Measurements from ENCODE around the gene TCP1. TPM values are rescaled to one million over a fixed set of nuclear protein-coding genes. Genes with fewer than 3 reads are reported as not detected.
"Not testable (repeated sequence)": the region's sequence is repeated elsewhere in the genome, so short reads cannot be mapped to it uniquely, and the experiment has no call there.

The TCP1 gene
- total RNA-seq, 2 experiments from 2014 or later, result 212 to 216 TPM

DNA sequence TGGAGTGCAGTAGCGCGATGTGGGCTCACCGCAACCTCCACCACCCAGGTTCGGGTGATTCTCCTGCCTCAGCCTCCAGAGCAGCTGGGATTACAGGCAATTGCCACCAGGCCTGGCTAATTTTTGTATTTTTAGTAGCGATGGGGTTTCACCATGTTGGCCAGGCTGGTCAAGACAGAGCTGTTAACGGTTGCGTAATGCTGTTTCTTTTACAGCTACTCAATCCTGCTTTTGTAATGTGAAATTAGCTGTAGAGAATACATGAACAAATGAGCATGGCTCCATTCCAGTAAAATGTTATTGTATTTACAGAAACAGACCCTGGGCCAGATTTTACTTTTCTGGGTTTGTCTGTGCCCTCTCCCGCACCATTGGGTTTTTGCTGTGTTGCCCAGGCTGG, 12.5 kb upstream of the TCP1 start:
- ATAC-seq (ENCODE audit: poor library complexity) (no peak), DNase-seq (no peak)
- H3K9me3 Mint-ChIP-seq, result no peaks in the 10 kb centered on the region
- Histone ChIP-seq H3K36me3 (ENCODE audit: insufficient read depth, low read length) (peaks cover 32% of the 10 kb centered on the region), H3K27ac (ENCODE audit: low read depth in 1 of 2, low read length in 2 of 2) (no peak overlapping the region), H3K4me1 (ENCODE audit: insufficient read depth, low read length) (no peaks in the 10 kb centered on the region), H3K27me3 (ENCODE audit: control insufficient read depth in 1 of 2, insufficient read depth in 2 of 2, low read length in 2 of 2) (no peaks in the 10 kb centered on the region), H3K4me3 (ENCODE audit: low read length) (no peak overlapping the region), H3K9me3 (ENCODE audit: control insufficient read depth in 1 of 2, insufficient read depth in 1 of 2, low read length in 2 of 2) (no peaks in the 10 kb centered on the region)
- POLR2A ChIA-PET, result no interaction called here
- TF ChIP-seq, protein P1, sequence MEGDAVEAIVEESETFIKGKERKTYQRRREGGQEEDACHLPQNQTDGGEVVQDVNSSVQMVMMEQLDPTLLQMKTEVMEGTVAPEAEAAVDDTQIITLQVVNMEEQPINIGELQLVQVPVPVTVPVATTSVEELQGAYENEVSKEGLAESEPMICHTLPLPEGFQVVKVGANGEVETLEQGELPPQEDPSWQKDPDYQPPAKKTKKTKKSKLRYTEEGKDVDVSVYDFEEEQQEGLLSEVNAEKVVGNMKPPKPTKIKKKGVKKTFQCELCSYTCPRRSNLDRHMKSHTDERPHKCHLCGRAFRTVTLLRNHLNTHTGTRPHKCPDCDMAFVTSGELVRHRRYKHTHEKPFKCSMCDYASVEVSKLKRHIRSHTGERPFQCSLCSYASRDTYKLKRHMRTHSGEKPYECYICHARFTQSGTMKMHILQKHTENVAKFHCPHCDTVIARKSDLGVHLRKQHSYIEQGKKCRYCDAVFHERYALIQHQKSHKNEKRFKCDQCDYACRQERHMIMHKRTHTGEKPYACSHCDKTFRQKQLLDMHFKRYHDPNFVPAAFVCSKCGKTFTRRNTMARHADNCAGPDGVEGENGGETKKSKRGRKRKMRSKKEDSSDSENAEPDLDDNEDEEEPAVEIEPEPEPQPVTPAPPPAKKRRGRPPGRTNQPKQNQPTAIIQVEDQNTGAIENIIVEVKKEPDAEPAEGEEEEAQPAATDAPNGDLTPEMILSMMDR (IDR thresholded peaks at IDR 0.05), result no peak
- no peaks in the 10 kb centered on the region for H3K4me1 Mint-ChIP-seq (ENCODE audit: low read depth)
- H3K27me3 Mint-ChIP-seq, result no peaks in the 10 kb centered on the region
- H3K27ac Mint-ChIP-seq, result no peak overlapping the region
- intact Hi-C loops (cut with DNase I, micrococcal nuclease), result no loop called here
- H3K36me3 Mint-ChIP-seq (ENCODE audit: low read depth), result peaks cover 37% of the 10 kb centered on the region
- CTCF ChIA-PET, result no interaction called here
- H3K4me3 Mint-ChIP-seq, result no peak overlapping the region

DNA sequence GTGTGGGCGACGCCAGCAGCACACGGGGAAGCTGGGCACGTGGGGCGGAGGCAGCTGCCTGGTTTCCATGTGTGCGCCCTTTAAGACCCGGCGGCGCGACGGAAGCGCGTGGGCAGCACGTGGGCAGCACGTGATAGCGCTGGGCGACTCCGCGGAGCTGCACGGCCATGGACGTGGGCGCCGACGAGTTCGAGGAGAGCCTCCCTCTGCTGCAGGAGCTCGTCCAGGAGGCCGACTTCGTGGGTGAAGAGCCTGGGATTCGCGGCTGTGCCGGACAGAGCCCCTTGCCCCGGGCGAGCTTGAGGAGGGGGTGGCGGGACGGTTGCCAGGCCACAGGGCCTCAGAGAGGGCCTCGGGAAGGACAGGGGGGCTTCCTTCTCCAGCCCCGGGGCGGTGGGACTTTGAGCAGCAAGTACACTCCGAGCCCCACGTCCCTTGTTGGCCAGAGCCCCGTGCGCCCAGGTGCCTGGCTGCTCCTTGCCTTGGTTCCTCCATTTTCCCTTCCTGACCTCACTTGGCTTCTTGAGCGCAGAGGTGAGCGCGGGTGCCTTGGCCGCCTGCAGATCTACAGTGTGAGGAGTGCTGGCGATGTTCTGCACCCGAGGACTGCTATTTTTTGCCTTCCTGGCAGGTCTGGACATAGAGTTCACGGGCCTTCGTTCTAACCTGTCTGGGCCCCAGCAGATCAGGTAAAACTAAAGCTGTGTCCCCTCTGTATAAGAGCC, 10.9 kb upstream of the TCP1 start, which contains the start of gene PNLDC1:
Gene PNLDC1, plus strand, starts transcription at position 136 of the 725 bp plus-strand sequence. Its CDS starts 32 bp downstream, at position 168.
- Mint-ChIP-seq H3K27me3 (no peaks in the 10 kb centered on the region), H3K27ac (peak within 1 kb of the TSS; percentile 29), H3K36me3 (ENCODE audit: low read depth) (peaks cover 52% of the 10 kb centered on the region), H3K9me3 (no peaks in the 10 kb centered on the region), H3K4me1 (ENCODE audit: low read depth) (no peaks in the 10 kb centered on the region), H3K4me3 (no peak within 1 kb of the TSS)
- Histone ChIP-seq H3K27ac (ENCODE audit: low read depth in 1 of 2, low read length in 2 of 2) (no peak within 1 kb of the TSS), H3K4me1 (ENCODE audit: insufficient read depth, low read length) (peaks cover 5% of the 10 kb centered on the region), H3K27me3 (ENCODE audit: control insufficient read depth in 1 of 2, insufficient read depth in 2 of 2, low read length in 2 of 2) (no peaks in the 10 kb centered on the region), H3K4me3 (ENCODE audit: low read length) (no peak within 1 kb of the TSS), H3K9me3 (ENCODE audit: control insufficient read depth in 1 of 2, insufficient read depth in 1 of 2, low read length in 2 of 2) (no peaks in the 10 kb centered on the region), H3K36me3 (ENCODE audit: insufficient read depth, low read length) (peaks cover 46% of the 10 kb centered on the region)
- DNase-seq (peak in 1 of 14 experiments; percentile 17), ATAC-seq (ENCODE audit: poor library complexity) (no peak)
- POLR2A ChIA-PET, result no interaction called here
- intact Hi-C loops (cut with DNase I, micrococcal nuclease), result no loop called here
- TF ChIP-seq, protein P1 (IDR thresholded peaks at IDR 0.05), result no peak
- CTCF ChIA-PET, result no interaction called here

DNA sequence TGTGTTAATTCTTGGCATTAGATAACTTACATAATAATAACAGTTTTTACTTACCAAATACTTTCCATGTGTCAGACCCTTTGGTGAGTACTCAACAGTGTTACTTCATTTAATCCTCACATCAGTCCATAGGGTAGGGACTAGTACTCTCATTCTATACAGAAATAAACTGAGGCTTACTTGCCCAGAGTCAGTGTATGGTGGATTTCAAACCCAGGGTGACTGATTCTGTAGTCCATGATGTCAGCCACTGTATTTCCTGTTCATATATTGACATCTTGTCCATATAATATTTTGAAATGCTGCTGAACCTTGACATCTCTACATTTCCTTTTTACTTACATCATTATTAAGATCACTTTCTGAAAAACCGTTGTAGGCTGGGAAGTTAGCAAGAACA, 8.2 kb upstream of the TCP1 start:
- CTCF ChIA-PET, result no interaction called here
- DNase-seq (no peak), ATAC-seq (ENCODE audit: poor library complexity) (no peak)
- no peak overlapping the region for H3K4me3 ChIP-seq (ENCODE audit: low read length)
- no peaks in the 10 kb centered on the region for H3K27me3 ChIP-seq (ENCODE audit: control insufficient read depth in 1 of 2, insufficient read depth in 2 of 2, low read length in 2 of 2)
- Mint-ChIP-seq H3K36me3 (ENCODE audit: low read depth) (peaks cover 80% of the 10 kb centered on the region), H3K4me3 (no peak overlapping the region), H3K9me3 (no peaks in the 10 kb centered on the region), H3K27me3 (no peaks in the 10 kb centered on the region), H3K4me1 (ENCODE audit: low read depth) (peaks cover 15% of the 10 kb centered on the region), H3K27ac (peak overlapping the region; percentile 8)
- TF ChIP-seq, protein P1 (IDR thresholded peaks at IDR 0.05), result no peak
- POLR2A ChIA-PET, result no interaction called here
- no peaks in the 10 kb centered on the region for H3K9me3 ChIP-seq (ENCODE audit: control insufficient read depth in 1 of 2, insufficient read depth in 1 of 2, low read length in 2 of 2)
- intact Hi-C loops (cut with DNase I, micrococcal nuclease), result no loop called here
- H3K36me3 ChIP-seq (ENCODE audit: insufficient read depth, low read length), result peaks cover 63% of the 10 kb centered on the region
- H3K27ac ChIP-seq (ENCODE audit: low read depth in 1 of 2, low read length in 2 of 2), result no peak overlapping the region
- peaks cover 12% of the 10 kb centered on the region for H3K4me1 ChIP-seq (ENCODE audit: insufficient read depth, low read length)

DNA sequence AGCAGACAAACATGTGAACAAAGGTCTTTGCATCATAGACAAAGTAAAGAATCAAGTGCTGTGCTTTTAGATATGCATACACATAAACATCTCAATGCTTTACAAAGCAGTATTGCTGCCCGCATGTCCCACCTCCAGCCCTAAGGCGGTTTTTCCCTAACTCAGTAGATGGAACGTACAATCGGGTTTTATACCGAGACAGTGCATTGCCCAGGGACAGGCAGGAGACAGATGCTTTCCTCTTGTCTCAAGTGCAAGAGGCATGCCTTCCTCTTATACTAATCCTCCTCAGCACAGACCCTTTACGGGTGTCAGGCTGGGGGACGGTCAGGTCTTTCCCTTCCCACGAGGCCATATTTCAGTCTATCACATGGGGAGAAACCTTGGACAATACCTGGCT, 5.6 kb upstream of the TCP1 start:
- H3K27ac Mint-ChIP-seq; ATAC-seq (ENCODE audit: poor library complexity); DNase-seq; H3K27me3 Mint-ChIP-seq; H3K9me3 ChIP-seq (ENCODE audit: control insufficient read depth in 1 of 2, insufficient read depth in 1 of 2, low read length in 2 of 2); H3K9me3 Mint-ChIP-seq; CTCF ChIA-PET; H3K4me3 ChIP-seq (ENCODE audit: low read length); H3K27me3 ChIP-seq (ENCODE audit: control insufficient read depth in 1 of 2, insufficient read depth in 2 of 2, low read length in 2 of 2); POLR2A ChIA-PET; H3K27ac ChIP-seq (ENCODE audit: low read depth in 1 of 2, low read length in 2 of 2): not testable (repeated sequence)
- Mint-ChIP-seq H3K36me3 (ENCODE audit: low read depth) (peaks cover 99% of the 10 kb centered on the region), H3K4me1 (ENCODE audit: low read depth) (peaks cover 41% of the 10 kb centered on the region), H3K4me3 (peak overlapping the region; percentile 40)
- intact Hi-C loops (cut with DNase I, micrococcal nuclease), result loop anchor here (5.0 kb wide), 1 partner anchor 57 kb away; no protein-coding TSS in a partner anchor
- H3K36me3 ChIP-seq (ENCODE audit: insufficient read depth, low read length), result peaks cover 69% of the 10 kb centered on the region
- H3K4me1 ChIP-seq (ENCODE audit: insufficient read depth, low read length), result peaks cover 28% of the 10 kb centered on the region
